Measurements from ENCODE around the gene TIAM1.

GRCh38 chr21:31293986-31294385 lies 50.1 kb downstream of the TIAM1 start:
- TF ChIP-seq CTCF (IDR thresholded peaks at IDR 0.05; ENCODE audit: low read depth, low read length) (no peak), EZH2phosphoT487 (IDR thresholded peaks at IDR 0.05; ENCODE audit: low read depth) (no peak)

All from OCI-LY3 (cell line).